Activated CD4-positive, alpha-beta memory T cell treated with anti-CD3 and anti-CD28 coated beads for 36 hours (primary cell): ENCODE data around the gene STX16. TPM values are rescaled to one million over a fixed set of nuclear protein-coding genes. Genes with fewer than 3 reads are reported as not detected.
A peak's percentile ranks its signal among the peaks of the same experiment; 100 is the strongest.

Experiments
- CTCF ChIA-PET: fragments of 350-600 bp; sonication (Branson Sonifier 250); formaldehyde crosslinking; loops from one replicate; lab custom pipeline; 2021; ENCODE audit warnings: antibody characterized with exemption, inconsistent platforms; lab: Charles Lee
- POLR2A ChIA-PET: fragments of 350-600 bp; sonication (Branson Sonifier 250); formaldehyde crosslinking; loops from one replicate; lab custom pipeline; 2021; ENCODE audit warnings: antibody characterized with exemption; lab: Charles Lee
- DNase-seq: peaks from one replicate; pipeline ENCODE4 v3.0.0-alpha.2; 2020
- H3K27ac Mint-ChIP-seq: one replicate; pipeline ENCODE4 v1.8.0; 2021; ENCODE audit warnings: mixed read lengths
- H3K27me3 Mint-ChIP-seq: one replicate; pipeline ENCODE4 v1.8.0; 2021; ENCODE audit warnings: mixed read lengths
- H3K36me3 Mint-ChIP-seq: one replicate; pipeline ENCODE4 v1.8.0; 2021; ENCODE audit warnings: mixed read lengths
- H3K4me1 Mint-ChIP-seq: one replicate; pipeline ENCODE4 v1.8.0; 2021; ENCODE audit warnings: low read depth, mixed read lengths
- H3K4me3 Mint-ChIP-seq: one replicate; pipeline ENCODE4 v1.8.0; 2021; ENCODE audit warnings: mild to moderate bottlenecking, mixed read lengths
- H3K9me3 Mint-ChIP-seq: one replicate; pipeline ENCODE4 v1.8.0; 2021; ENCODE audit warnings: mixed read lengths
- intact Hi-C: fragments of 100-400 bp; cut with micrococcal nuclease; formaldehyde crosslinking; loops from one replicate; pipeline ENCODE4 v1.15.1; 2023
- total RNA-seq, 2 experiments: library from RNA; stranded (reverse); gene quantifications; one replicate each; pipeline ENCODE4 v1.2.3, GENCODE V29; 2021

Gene STX16
- 100 to 1,000 TPM in 1 of 2 experiments, 10 to 100 TPM in 1; 88.7 to 104 TPM for total RNA-seq

- ChIA-PET POLR2A (interaction anchor here (0.6 to 3.4 kb wide), 20 partner anchors 9 to 941 kb away, joined by 3 to 32 read pairs (median 4); partner anchors contain the start of genes NELFCD, NPEPL1, PMEPA1 and VAPB), CTCF (interaction anchor here (0.6 to 2.7 kb wide), 28 partner anchors 9 to 1271 kb away, joined by 3 to 37 read pairs (median 3); partner anchors contain the start of genes ATP5F1E, NPEPL1 and VAPB)
- H3K27ac Mint-ChIP-seq = peak within 1 kb of the TSS; percentile 100
- no peaks in the 10 kb centered on the region for H3K27me3 Mint-ChIP-seq
- H3K9me3 Mint-ChIP-seq = no peaks in the 10 kb centered on the region
- peak; percentile 93 for DNase-seq
- peak within 1 kb of the TSS; percentile 99 for H3K4me3 Mint-ChIP-seq
- peaks cover 17% of the 10 kb centered on the region for H3K4me1 Mint-ChIP-seq
- intact Hi-C loops = loop anchor here (1.0 to 10.0 kb wide), 7 partner anchors 17 to 1026 kb away; partner anchors contain the start of genes GNAS, GNAS-AS1, NELFCD and VAPB
- H3K36me3 Mint-ChIP-seq = peaks cover 21% of the 10 kb centered on the region
Observed at GRCh38 chr20:58650776-58651558, at the start of gene STX16. Gene STX16, plus strand, starts transcription at chr20:58651283. Its CDS starts 724 bp downstream, at chr20:58652007.

GRCh38 chr20:58602124-58602523, 49.0 kb upstream of the STX16 start:
- no peak for DNase-seq
- H3K9me3 Mint-ChIP-seq = no peaks in the 10 kb centered on the region
- CTCF ChIA-PET = no interaction called here
- H3K4me1 Mint-ChIP-seq = no peaks in the 10 kb centered on the region
- H3K27ac Mint-ChIP-seq = no peak overlapping the region
- intact Hi-C loops = no loop called here
- POLR2A ChIA-PET = no interaction called here
- H3K36me3 Mint-ChIP-seq = no peaks in the 10 kb centered on the region
- no peaks in the 10 kb centered on the region for H3K27me3 Mint-ChIP-seq
- H3K4me3 Mint-ChIP-seq = no peak overlapping the region

- Mint-ChIP-seq H3K4me1 (no peaks in the 10 kb centered on the region), H3K9me3 (no peaks in the 10 kb centered on the region), H3K36me3 (no peaks in the 10 kb centered on the region), H3K4me3 (no peak overlapping the region), H3K27ac (no peak overlapping the region), H3K27me3 (no peaks in the 10 kb centered on the region)
- no peak for DNase-seq
- ChIA-PET POLR2A (no interaction called here), CTCF (no interaction called here)
- intact Hi-C loops = no loop called here
Observed at GRCh38 chr20:58603721-58604120, 47.4 kb upstream of the STX16 start.

- intact Hi-C loops = no loop called here
- no peaks in the 10 kb centered on the region for H3K9me3 Mint-ChIP-seq
- H3K27ac Mint-ChIP-seq = no peak overlapping the region
- CTCF ChIA-PET = no interaction called here
- no peak for DNase-seq
- H3K4me1 Mint-ChIP-seq = no peaks in the 10 kb centered on the region
- POLR2A ChIA-PET = no interaction called here
- H3K4me3 Mint-ChIP-seq = no peak overlapping the region
- H3K36me3 Mint-ChIP-seq = no peaks in the 10 kb centered on the region
- peaks cover 2% of the 10 kb centered on the region for H3K27me3 Mint-ChIP-seq
Observed at GRCh38 chr20:58604128-58604881, 46.8 kb upstream of the STX16 start.

- Mint-ChIP-seq H3K27me3 (peaks cover 2% of the 10 kb centered on the region), H3K9me3 (no peaks in the 10 kb centered on the region), H3K4me1 (no peaks in the 10 kb centered on the region), H3K4me3 (no peak overlapping the region), H3K27ac (no peak overlapping the region), H3K36me3 (no peaks in the 10 kb centered on the region)
- intact Hi-C loops = no loop called here
- ChIA-PET CTCF (no interaction called here), POLR2A (no interaction called here)
- DNase-seq = no peak
Observed at GRCh38 chr20:58605292-58606065, 45.6 kb upstream of the STX16 start.

- intact Hi-C loops = no loop called here
- H3K4me1 Mint-ChIP-seq = no peaks in the 10 kb centered on the region
- no peaks in the 10 kb centered on the region for H3K36me3 Mint-ChIP-seq
- POLR2A ChIA-PET = no interaction called here
- H3K9me3 Mint-ChIP-seq = no peaks in the 10 kb centered on the region
- DNase-seq = no peak
- no peak overlapping the region for H3K27ac Mint-ChIP-seq
- CTCF ChIA-PET = no interaction called here
- H3K27me3 Mint-ChIP-seq = peaks cover 2% of the 10 kb centered on the region
- H3K4me3 Mint-ChIP-seq = no peak overlapping the region
Observed at GRCh38 chr20:58606184-58606583, 44.9 kb upstream of the STX16 start.

GRCh38 chr20:58608096-58608840, 42.8 kb upstream of the STX16 start:
- Mint-ChIP-seq H3K9me3 (no peaks in the 10 kb centered on the region), H3K27ac (no peak overlapping the region), H3K4me3 (no peak overlapping the region), H3K4me1 (no peaks in the 10 kb centered on the region), H3K27me3 (peaks cover 2% of the 10 kb centered on the region), H3K36me3 (no peaks in the 10 kb centered on the region)
- ChIA-PET CTCF (no interaction called here), POLR2A (no interaction called here)
- intact Hi-C loops = no loop called here
- DNase-seq = no peak

- Mint-ChIP-seq H3K27me3 (peaks cover 2% of the 10 kb centered on the region), H3K9me3 (no peaks in the 10 kb centered on the region), H3K4me3 (no peak overlapping the region), H3K36me3 (no peaks in the 10 kb centered on the region), H3K27ac (no peak overlapping the region), H3K4me1 (no peaks in the 10 kb centered on the region)
- ChIA-PET CTCF (no interaction called here), POLR2A (no interaction called here)
- DNase-seq = no peak
- intact Hi-C loops = no loop called here
Observed at GRCh38 chr20:58609026-58609425, 42.1 kb upstream of the STX16 start.

- intact Hi-C loops = no loop called here
- Mint-ChIP-seq H3K4me3 (no peak overlapping the region), H3K9me3 (no peaks in the 10 kb centered on the region), H3K36me3 (no peaks in the 10 kb centered on the region), H3K4me1 (no peaks in the 10 kb centered on the region), H3K27me3 (peaks cover 2% of the 10 kb centered on the region), H3K27ac (no peak overlapping the region)
- no peak for DNase-seq
- POLR2A ChIA-PET = interaction anchor here (0.6 kb wide), 1 partner anchor 167 kb away, joined by 3 read pairs; no protein-coding TSS in a partner anchor
- CTCF ChIA-PET = no interaction called here
Observed at GRCh38 chr20:58610071-58610800, 40.8 kb upstream of the STX16 start.

GRCh38 chr20:58610811-58611210, 40.3 kb upstream of the STX16 start:
- ChIA-PET POLR2A (interaction anchor here (0.6 kb wide), 1 partner anchor 168 kb away, joined by 3 read pairs; no protein-coding TSS in a partner anchor), CTCF (no interaction called here)
- Mint-ChIP-seq H3K27me3 (peaks cover 5% of the 10 kb centered on the region), H3K9me3 (no peaks in the 10 kb centered on the region), H3K4me1 (no peaks in the 10 kb centered on the region), H3K27ac (no peak overlapping the region), H3K36me3 (no peaks in the 10 kb centered on the region), H3K4me3 (no peak overlapping the region)
- intact Hi-C loops = no loop called here
- DNase-seq = no peak
